ENCODE results near the gene TM9SF2.
"Not testable (repeated sequence)": the region's sequence is repeated elsewhere in the genome, so short reads cannot be mapped to it uniquely, and the experiment has no call there.

TM9SF2 gene

GRCh38 chr13:99501184-99501847, at the start of gene TM9SF2:
TSS of gene TM9SF2 (plus strand) at chr13:99501472. CDS start at chr13:99501607, 135 bp downstream.
- peak in 57 of 58 donors; percentile 78 to 96 (median 92) for DNase-seq

DNA sequence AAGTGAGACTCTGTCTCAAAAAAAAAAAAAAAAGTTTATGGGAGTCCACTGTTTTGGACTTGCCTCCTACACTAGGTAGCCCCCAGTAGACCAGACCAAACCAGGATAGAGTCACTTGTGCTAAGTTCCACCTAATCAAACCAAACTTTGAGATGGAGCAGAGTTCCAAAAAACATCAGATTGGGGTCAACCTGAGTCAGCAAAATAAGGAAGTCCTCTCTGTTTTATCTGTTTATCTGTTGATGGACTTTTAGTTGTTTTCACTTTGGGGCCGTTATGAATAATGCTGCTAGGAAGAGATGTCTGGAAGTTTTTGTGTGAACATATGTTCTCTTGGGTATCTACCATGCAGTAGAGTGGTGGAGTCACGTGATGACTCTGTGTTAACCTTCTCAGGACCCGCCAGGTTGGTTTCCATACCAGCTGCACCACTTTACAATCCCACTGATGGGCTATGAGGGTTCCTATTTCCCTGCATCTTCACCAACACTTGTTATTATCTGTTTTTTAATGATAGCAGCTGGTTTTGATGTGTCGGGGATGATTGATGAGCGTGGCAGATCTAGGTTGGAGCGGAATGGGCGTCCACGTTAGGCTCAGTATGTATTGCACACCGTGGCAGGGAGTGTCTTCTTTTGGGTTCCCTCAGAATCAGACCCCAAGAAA, 46.6 kb upstream of the TM9SF2 start:
- no peak for DNase-seq

GRCh38 chr13:99459099-99459850, 42.0 kb upstream of the TM9SF2 start:
- no peak for DNase-seq

DNA sequence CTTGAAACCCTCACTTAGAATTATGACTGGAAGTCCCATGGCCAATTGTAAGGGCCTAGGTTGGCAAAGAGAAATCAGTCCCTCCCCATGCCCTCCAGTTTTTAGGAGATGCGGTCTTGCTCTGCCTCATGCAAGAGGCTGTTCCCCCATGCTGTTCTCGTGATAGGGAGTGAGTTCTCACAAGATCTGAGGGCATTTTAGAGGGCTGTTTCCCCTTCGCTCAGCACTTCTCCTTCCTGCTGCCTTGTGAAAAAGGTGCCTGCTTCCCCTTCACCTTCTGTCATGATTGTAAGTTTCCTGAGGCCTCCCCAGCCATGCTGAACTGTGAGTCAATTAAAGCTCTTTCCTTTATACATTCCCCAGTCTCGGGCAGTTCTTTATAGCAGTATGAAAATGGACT, 40.5 kb upstream of the TM9SF2 start:
- DNase-seq = peak in 1 of 58 donors; percentile 4

DNA sequence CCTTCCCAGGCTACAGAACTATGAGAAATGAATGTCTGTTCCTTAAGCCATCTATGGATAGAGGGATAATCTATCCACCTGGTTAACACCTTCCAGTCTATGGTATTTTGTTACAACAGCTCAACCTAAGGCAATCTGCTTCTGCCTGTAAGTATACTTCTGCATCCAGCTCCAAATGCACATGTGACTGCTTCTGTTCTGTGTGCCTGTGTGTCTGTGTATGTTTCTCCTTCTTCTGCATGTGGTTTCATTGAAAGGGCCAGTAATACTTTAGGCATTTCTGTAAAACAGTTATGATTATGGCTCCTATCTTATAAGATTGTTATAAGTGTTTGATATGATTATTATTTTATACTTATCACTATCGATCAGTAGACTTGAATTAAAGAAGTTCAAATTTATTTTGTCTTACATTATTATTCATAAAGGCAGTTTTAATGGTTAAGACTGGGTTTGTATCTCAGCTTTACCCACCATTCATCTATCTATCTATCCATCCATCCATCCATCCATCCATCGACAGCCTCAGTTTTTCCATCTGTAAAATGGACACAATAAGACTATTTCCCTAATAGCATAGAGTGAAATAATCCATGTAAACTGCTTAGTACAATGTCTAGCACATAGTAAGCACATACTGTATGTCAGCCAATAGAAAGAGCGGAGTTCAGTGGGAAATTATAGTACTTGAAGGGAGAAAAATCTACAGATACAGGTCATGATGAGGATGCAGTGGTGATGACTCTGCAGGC, 37.5 kb upstream of the TM9SF2 start:
- no peak for DNase-seq

GRCh38 chr13:99464441-99464949, 36.8 kb upstream of the TM9SF2 start:
- no peak for DNase-seq

GRCh38 chr13:99465454-99465853, 35.8 kb upstream of the TM9SF2 start:
- DNase-seq = no peak

DNA sequence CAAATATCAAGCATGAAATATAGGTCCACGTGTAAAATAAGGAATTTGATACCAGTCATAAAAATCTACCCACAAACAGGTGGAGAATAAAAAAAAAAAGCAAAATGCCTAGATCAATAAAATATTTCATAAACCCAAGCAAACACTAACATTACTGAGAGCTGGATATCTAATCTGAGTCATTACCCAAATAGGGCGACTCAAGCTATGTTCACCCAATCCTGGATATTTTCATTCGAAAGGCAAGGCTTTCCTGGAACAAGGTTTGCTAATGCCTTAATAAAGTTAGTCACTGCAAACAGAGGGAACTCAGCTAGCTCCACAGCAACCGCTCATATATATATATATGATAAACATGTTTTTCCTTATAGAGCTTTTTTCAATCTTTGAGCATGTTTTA, 33.5 kb upstream of the TM9SF2 start:
- DNase-seq = no peak

DNA sequence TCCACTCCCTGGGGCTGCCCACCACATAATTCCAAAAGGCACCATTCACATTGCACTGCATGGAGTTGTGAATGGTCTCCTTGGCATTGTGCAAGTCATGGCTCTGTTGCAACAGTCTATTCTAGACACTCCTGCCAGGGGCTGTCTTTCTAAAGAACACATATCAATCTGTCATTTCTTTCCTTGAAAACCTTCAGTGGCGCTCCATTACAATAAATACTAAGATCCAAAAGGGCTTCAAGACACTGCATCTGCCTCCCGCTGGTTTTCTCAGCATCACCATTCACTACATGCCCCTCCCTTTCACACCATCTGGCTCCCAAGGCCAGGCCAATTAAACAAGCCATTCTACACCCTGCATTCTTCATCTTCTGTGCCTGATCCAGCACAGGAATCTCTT, 32.2 kb upstream of the TM9SF2 start:
- no peak for DNase-seq

GRCh38 chr13:99470027-99470426, 31.2 kb upstream of the TM9SF2 start:
- no peak for DNase-seq

GRCh38 chr13:99471221-99472121, 29.8 kb upstream of the TM9SF2 start:
- no peak for DNase-seq

DNA sequence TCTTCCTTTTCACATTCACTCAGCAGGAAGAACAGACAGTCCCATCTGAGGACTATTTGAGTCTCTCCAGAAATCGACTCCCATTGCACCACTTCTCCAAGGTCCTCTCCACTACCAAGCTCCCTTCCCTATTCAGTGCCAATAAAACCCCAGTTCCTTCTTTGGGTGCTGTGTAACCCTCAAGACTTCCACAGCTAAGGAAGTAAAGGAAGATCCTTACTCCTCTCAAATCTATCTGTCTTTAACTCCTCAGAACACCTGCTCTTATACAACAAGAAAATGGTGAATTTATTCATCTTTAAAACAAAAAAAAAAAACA, 29.2 kb upstream of the TM9SF2 start:
- no peak for DNase-seq

GRCh38 chr13:99473515-99473914, 27.8 kb upstream of the TM9SF2 start:
- no peak for DNase-seq

DNA sequence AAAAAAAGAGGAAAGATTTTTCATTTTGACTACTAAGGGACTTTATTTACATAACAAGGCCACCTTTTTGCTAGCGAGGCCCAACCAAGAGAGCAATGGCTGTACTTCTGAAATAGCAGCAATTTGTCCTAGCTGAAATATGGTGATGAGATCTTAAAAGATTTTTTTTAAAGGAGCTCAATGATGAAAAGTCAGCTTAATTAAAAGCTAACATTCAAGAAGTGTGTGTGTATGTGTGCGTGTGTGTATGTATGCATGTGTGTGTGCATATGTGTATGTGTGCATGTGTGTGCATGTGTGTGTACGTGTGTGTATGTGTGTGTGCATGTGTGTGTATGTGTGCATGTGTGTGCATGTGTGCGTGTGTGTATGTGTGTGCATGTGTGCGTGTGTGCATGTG, 24.6 kb upstream of the TM9SF2 start:
- no peak for DNase-seq

- no peak for DNase-seq
Measured at GRCh38 chr13:99477493-99477892, 23.8 kb upstream of the TM9SF2 start.

DNA sequence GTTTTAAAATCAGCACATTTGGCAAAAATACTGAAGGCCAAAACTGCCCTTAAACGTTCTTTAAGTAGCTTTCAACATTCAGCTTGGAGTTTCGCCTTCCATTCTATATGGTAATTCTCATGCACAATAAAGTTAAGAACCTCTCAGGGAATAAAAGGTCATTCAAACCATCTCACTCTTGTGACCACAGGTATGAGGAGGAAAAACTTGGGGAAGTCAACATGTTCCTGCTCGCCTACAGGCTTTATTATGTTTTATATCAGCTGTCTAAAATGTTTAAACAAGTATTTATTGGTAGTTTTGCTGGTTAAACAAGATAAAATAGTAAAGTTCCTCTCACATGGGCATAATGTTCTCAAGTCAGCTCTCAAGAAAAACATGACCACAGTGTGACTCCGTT, 19.9 kb upstream of the TM9SF2 start:
- DNase-seq = no peak

- DNase-seq = no peak
Measured at GRCh38 chr13:99484473-99484872, 16.8 kb upstream of the TM9SF2 start.

DNA sequence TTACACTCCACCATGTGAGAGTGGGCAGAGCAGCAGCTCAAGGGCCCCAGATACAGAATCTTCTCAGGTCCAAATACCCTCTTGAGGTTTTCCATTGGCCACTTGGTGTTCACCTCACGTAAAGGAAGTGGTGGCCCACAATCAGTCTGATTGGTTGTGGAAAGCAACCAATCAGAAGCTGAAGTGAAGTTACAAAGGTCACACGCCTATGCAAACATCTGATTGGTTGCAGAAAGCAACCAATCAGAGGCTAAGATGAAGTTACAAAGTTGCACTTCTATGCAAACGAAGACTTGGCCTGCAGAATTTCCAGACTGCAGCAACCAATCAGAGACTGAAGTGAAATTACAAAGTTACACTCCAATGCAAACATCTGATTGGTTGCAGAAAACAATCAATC, 14.3 kb upstream of the TM9SF2 start:
- DNase-seq = no peak

- no peak for DNase-seq
Measured at GRCh38 chr13:99489028-99489427, 12.2 kb upstream of the TM9SF2 start.

DNA sequence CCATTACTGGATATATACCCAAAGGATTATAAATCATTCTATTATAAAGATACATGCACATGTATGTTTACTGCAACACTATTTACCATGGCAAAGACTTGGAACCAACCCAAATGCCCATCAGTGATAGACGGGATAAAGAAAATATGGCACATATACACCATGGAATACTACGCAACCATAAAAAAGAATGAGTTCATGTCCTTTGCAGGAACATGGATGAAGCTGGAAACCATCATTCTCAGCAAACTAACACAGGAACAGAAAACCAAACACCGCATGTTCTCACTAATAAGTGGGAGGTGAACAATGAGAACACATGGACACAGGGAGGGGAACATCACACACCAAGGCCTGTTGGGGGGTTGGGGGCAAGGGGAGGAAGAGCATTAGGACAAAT, 9.5 kb upstream of the TM9SF2 start:
- not testable (repeated sequence) for DNase-seq
